Esophagus mucosa (tissue), 1 donor: ENCODE measurements around the gene OSBPL3. TPM values are rescaled to one million over a fixed set of nuclear protein-coding genes. Genes with fewer than 3 reads are reported as not detected.

Source experiments
- ATAC-seq: fragments of 200-7000 bp; cut with Tn5 transposase; one replicate; pipeline ENCODE4 v1.9.1; 2020
- total RNA-seq: library from RNA; stranded (reverse); gene quantifications from one replicate; pipeline ENCODE4 v1.2.4, GENCODE V29; 2023
- donor health status: DM: yes; HTN: yes; CAD: no.

Gene OSBPL3
- total RNA-seq, 1 donor from 2014 or later: 16.1 TPM

DNA sequence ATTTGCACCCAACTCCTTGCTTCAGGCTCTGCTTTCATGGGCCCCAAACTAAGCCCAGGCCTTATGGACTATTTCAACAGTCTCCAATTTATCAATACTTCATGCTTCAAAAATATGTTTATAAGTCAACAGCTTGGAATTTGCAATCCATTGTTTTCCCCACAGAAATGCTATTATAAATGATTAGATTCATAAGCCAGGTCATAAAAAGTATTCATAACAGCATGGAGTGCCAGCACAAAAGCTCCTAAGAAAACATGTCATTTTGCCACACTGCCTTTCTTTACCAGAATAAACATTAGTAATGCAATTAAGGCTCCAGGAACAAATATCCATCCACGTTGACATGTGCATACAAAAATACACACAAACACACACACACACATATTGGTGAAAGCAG, 30.1 kb downstream of the OSBPL3 start:
- ATAC-seq: no peak

- ATAC-seq: no peak
Observed at GRCh38 chr7:24948739-24949138, 31.2 kb downstream of the OSBPL3 start.

- no peak for ATAC-seq
Observed at GRCh38 chr7:24946467-24946866, 33.5 kb downstream of the OSBPL3 start.

- ATAC-seq: no peak
Observed at GRCh38 chr7:24945899-24946298, 34.1 kb downstream of the OSBPL3 start.

- ATAC-seq: no peak
Observed at GRCh38 chr7:24943096-24943948, 36.7 kb downstream of the OSBPL3 start.

DNA sequence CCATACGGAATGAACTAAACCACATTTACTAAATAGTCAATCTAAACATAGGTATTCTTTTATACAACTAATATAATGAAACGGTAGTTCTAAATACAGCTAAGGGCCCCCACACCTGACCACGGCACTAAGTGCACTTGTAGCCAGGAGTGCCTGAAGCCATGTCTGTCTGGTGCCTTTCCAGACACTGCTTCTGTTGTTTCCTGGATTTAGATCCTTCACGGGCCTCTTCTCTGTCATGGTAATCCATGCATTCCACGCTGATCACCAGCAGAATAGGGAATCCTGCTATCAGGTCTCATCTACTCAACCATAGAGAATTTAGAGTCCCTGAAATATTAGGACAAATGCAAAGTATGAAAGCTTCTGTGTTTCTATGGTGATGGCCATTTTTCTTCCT, 37.8 kb downstream of the OSBPL3 start:
- ATAC-seq: no peak

- no peak for ATAC-seq
Observed at GRCh38 chr7:24939416-24939815, 40.6 kb downstream of the OSBPL3 start.

DNA sequence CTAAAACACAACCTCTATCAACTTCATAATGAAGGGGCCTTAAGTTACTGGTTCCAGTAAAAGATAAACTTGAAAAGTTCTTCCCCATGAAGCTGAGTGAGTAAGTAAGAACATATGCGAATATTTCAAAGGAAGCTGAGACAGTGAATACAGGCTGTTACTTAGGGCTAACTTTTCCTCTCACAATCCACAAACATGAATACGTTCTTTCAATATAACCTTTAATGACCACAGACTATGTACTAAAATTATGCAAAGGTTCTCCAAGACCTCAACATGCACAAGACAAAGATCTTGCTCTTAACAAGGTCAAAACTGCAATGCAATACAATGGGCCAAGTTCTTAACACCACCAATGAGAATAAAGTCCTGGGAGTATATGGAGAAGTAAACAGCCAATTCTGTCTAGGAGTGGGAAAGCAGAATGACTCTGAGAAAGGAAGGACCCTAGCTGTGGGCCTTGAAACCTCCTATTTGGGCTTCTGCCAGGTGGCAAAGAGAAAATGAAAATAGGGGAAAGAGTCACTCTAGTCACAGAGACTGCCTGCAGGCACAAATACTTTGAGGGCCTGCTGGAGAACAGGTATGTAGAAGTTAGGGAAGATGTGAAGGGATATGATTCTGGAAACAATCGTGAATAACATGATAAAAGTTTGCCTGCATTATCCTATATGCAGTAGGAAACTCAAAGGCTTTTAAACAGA, 43.7 kb downstream of the OSBPL3 start:
- ATAC-seq: no peak

- no peak for ATAC-seq
Observed at GRCh38 chr7:24933298-24933697, 46.7 kb downstream of the OSBPL3 start.

GRCh38 chr7:24932815-24933214, 47.2 kb downstream of the OSBPL3 start:
- ATAC-seq: no peak

DNA sequence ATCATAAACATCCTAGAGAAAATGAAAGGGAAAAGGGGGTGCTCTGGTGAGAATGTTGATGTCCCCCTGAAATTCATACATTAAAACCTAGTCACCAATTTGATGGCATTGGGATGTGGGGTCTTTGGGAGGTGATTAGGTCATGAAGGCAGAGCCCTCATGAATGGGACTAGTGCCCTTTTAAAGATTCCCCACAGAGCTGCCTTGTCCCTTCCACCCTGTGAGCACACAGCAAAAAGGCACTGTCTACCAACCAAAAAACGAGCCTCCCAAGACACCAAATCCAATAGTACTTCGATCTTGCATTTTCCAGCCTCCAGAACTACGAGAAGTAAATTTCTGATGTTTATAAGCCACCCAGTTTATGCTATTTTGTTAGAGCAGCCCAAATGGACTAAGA, 47.6 kb downstream of the OSBPL3 start:
- no peak for ATAC-seq

DNA sequence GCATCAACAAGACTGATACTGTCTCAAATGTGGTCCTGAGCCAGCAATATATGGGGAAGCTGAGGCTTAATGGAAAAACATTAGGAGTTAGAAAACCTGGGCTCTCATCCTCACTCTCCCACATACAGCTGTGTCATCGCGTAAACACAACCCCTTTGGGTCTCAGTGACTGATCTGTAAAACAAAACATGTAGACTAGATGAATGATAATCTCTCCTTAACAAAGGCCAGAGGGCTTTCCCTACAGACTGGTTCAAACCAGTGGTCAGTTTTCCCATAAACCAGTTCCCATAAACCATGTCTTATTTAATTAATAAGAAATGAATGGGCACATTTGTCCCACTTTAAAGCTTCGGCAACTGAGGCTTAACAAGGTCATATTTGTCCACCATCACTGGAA, 48.1 kb downstream of the OSBPL3 start:
- no peak for ATAC-seq

DNA sequence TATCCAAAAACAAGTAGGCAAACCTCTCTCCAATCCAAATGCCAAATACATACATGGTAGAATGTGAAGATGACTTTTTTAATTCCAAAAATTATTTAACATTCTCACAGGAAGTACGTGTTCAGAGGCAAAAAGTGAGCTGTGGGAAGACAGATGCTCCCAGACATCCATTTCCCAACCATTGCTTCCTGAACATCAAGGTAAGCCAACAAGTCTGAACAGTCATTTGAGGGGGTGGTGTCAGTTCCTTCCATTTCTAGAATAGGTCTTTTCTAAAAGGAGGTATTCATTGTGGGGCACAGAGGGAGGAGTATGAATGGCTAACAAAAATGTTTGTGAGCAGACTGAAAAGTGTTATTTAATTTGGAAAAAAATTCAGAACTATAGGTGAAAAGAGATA, 49.1 kb downstream of the OSBPL3 start:
- ATAC-seq: no peak

- peak; percentile 51 for ATAC-seq
Observed at GRCh38 chr7:24926623-24927524, 53.1 kb downstream of the OSBPL3 start.

- no peak for ATAC-seq
Observed at GRCh38 chr7:24924375-24924774, 55.6 kb downstream of the OSBPL3 start.

DNA sequence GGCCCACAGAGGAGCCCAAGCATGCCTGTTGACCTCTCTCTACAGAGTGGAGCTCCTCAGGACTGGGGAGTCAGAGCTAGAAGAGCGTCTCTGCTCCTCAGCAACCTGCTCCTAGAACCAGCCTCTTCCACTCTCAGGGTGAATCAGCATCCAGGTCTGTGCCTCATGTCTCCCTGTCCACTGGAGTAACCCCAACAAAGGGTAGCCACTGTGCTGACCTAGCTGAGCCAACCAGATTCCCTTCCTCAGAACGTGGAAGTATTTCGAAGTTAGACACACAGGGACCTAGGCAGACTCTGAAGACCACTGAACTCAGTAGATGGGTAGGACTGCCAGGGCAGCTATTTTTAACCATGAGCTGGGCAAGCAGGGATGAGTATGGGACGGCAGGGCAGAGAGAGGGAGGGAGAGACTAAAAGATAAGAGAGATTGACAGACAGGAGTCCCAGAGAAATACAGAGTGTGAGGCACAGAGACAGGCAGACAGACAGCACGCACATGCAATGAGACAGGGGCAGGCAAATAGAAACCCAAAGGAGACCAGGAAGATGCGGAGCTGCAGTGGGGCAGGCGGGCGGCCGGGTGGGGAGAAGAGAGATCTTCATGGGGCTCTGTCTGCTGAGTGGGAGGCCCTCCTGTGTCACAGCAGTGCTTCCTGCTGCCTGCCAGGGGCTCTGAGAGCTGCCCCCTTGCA, 56.7 kb downstream of the OSBPL3 start:
- ATAC-seq: no peak

DNA sequence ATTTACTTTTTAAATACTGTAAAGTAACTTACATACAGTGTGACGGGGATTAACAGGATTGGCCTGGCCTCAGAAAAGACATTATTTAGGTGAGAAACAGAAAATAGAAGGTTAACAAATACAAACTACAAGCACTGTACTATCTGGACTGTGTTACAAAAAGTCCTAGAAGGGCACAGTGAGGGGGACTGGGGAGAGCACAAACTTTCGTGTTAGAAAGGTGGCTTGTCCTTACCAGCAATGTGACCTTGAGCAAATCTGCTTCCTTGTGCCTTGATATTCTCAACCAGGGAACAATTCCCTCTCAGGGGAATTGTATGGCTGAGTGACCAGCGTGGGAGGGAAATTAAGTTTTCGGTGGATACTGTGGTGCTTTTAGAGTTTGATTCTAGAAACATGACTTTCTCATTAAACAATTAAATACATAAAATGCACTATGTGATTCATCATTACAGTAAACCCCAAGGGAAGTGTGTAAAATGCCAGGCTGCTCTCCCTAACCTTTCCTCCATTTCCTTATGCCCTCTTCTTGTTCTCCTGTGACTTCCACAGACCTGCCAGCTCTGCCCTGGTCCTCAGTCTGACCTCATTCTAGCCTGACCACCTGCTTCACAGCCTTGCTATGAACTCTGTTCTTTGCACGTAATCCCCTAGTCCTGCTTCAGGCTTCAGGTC, 57.7 kb downstream of the OSBPL3 start:
- no peak for ATAC-seq

DNA sequence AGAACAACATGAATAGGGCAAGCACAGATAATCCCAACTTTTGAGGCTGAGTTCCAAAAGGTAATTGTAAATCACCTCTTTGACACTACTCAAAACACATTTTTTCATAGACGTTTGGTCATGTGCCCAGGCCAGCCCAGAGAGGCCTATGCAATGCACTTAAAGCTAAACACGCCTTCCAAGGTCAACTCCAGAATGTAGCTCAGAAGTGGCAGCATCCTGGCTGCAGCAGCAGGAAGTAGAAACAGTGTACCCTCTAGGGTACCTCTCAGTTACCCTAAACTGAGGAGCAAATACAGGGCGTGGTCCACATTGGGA, 58.7 kb downstream of the OSBPL3 start:
- peak; percentile 86 for ATAC-seq

GRCh38 chr7:24920451-24921361, 59.3 kb downstream of the OSBPL3 start:
- ATAC-seq: no peak

- ATAC-seq: peak; percentile 10
Observed at GRCh38 chr7:24917510-24918239, 62.3 kb downstream of the OSBPL3 start.
